Testis (tissue), 3 donors: ENCODE measurements around the gene ATP10B. TPM values are rescaled to one million over a fixed set of nuclear protein-coding genes. Genes with fewer than 3 reads are reported as not detected.
"Not testable (repeated sequence)": the region's sequence is repeated elsewhere in the genome, so short reads cannot be mapped to it uniquely, and the experiment has no call there.

Source experiments
- DNase-seq: peaks from one replicate; pipeline ENCODE4 v3.0.0-alpha.2; 2019
- H3K27ac ChIP-seq, 2 donors: fragments of 200-600 bp; sonication (generic); one replicate each; pipeline ENCODE4 v1.5.1; 2019
- H3K27me3 ChIP-seq: fragments of 200-600 bp; sonication (generic); one replicate; pipeline ENCODE4 v1.5.1; 2019
- H3K36me3 ChIP-seq: fragments of 200-600 bp; sonication (generic); one replicate; pipeline ENCODE4 v1.5.1; 2017; ENCODE audit warnings: low read depth; ENCODE audit errors: missing control alignments
- H3K4me1 ChIP-seq: fragments of 200-600 bp; sonication (generic); one replicate; pipeline ENCODE4 v1.5.1; 2019
- H3K4me3 ChIP-seq, 2 donors: fragments of 200-600 bp; sonication (generic); one replicate each; pipeline ENCODE4 v1.5.1; 2017 to 2019
- H3K9me3 ChIP-seq: fragments of 200-600 bp; sonication (generic); one replicate; pipeline ENCODE4 v1.5.1; 2017
- POLR2A ChIP-seq: fragments of 450-650 bp; IDR thresholded peaks from one replicate; pipeline ENCODE4 v1.6.1; 2017; ENCODE audit warnings: antibody characterized with exemption, mild to moderate bottlenecking, moderate library complexity
- WGBS, 2 donors: methylation state at CpG; one replicate each; pipeline ENCODE4 v1.1.5; 2018; 5-methylcytosine and 5-hydroxymethylcytosine counted together
- intact Hi-C: fragments of 100-400 bp; cut with DNase I; formaldehyde crosslinking; loops from one replicate; pipeline ENCODE4 v1.15.1; 2023; ENCODE audit warnings: low total_unique reads
- polyA plus RNA-seq: library from polyadenylated mRNA; stranded (reverse); fragments of 350-450 nt; fragmentation: Illumina TruSeq; extraction: RNeasy Lipid Tissue Mini Kit (QIAGEN cat#74804); gene quantifications from one replicate; pipeline ENCODE4 v1.2.3, GENCODE V29; 2014; ENCODE audit warnings: low read depth, low replicate concordance; ENCODE audit not compliant: insufficient read depth
- total RNA-seq, 2 donors: library from RNA; depleted of rRNA; stranded (reverse); fragments of >200 nt; gene quantifications; one replicate each; pipeline ENCODE4 v1.2.3, GENCODE V29; 2016
- TF ChIP-seq, protein P1 (sequence below), 3 experiments: fragments of 450-650 bp in 2 of 3; fragments of 200-600 bp in 1 of 3; sonication (generic) in 1 of 3; IDR thresholded peaks; one replicate each; pipeline ENCODE4 v1.5.1; 2016 to 2019; ENCODE audit warnings: antibody characterized with exemption in 3 of 3, mild to moderate bottlenecking in 2 of 3, moderate library complexity in 1 of 3

ATP10B gene
- total and polyA plus RNA-seq, 3 donors from 2014 or later, result 0.63 to 2.0 (median 1.9) TPM

DNA sequence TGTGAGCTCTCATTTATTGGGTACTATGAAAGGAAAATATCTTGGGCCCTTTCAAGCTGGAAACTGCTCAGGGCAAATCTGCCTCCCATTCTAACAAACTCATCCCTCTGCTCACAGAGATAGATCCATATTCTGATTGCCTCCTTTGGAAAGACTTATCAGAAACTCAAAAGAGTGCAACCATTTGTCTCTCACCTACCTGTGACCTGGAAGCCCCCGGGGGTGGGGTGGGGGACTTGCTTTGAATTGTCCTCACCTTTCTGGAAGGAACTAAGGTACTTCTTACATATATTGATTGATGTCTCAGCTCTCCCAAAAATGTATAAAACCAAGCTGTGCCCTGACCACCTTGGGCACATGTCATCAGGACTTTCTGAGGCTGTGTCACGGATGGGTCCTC lies 125.3 kb downstream of the ATP10B start:
- TF ChIP-seq, protein P1, sequence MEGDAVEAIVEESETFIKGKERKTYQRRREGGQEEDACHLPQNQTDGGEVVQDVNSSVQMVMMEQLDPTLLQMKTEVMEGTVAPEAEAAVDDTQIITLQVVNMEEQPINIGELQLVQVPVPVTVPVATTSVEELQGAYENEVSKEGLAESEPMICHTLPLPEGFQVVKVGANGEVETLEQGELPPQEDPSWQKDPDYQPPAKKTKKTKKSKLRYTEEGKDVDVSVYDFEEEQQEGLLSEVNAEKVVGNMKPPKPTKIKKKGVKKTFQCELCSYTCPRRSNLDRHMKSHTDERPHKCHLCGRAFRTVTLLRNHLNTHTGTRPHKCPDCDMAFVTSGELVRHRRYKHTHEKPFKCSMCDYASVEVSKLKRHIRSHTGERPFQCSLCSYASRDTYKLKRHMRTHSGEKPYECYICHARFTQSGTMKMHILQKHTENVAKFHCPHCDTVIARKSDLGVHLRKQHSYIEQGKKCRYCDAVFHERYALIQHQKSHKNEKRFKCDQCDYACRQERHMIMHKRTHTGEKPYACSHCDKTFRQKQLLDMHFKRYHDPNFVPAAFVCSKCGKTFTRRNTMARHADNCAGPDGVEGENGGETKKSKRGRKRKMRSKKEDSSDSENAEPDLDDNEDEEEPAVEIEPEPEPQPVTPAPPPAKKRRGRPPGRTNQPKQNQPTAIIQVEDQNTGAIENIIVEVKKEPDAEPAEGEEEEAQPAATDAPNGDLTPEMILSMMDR (IDR thresholded peaks at IDR 0.05), result no peak
- no peak for TF ChIP-seq POLR2A
- no peak overlapping the region for H3K4me3 ChIP-seq
- H3K27me3 ChIP-seq, result no peaks in the 10 kb centered on the region
- no peaks in the 10 kb centered on the region for H3K36me3 ChIP-seq
- H3K27ac ChIP-seq, result no peak overlapping the region
- H3K9me3 ChIP-seq, result no peaks in the 10 kb centered on the region
- DNase-seq, result no peak
- intact Hi-C loops, result no loop called here
- WGBS, 2 donors, result 62 to 66% methylated on average over 2 of the region's 2 CpGs
- H3K4me1 ChIP-seq, result no peaks in the 10 kb centered on the region

DNA sequence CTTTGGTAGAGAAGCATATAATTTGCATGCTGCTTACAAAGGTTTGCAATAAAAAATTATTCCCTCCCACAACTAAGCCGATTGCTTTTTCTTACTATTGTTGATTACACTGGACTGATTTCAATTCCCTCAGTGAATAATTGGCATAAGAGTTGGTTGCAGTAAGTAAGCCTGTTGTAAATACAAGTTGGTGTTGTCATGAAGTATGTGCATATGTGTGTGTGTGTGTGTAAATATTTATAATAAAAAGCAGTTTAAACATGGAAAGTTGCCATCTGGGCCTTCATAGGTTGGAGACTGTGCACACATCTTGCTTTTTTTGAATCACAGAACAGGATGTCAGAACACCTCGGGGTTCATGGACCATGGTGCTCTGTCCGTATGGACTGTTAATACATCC lies 131.2 kb downstream of the ATP10B start:
- no peak overlapping the region for H3K27ac ChIP-seq
- H3K9me3 ChIP-seq, result no peaks in the 10 kb centered on the region
- H3K36me3 ChIP-seq, result no peaks in the 10 kb centered on the region
- TF ChIP-seq, protein P1 (IDR thresholded peaks at IDR 0.05), result no peak
- no peak for TF ChIP-seq POLR2A
- DNase-seq, result no peak
- intact Hi-C loops, result no loop called here
- H3K4me3 ChIP-seq, result no peak overlapping the region
- H3K4me1 ChIP-seq, result no peaks in the 10 kb centered on the region
- WGBS, 2 donors, result 79 to 87% methylated on average over 3 of the region's 3 CpGs
- no peaks in the 10 kb centered on the region for H3K27me3 ChIP-seq

DNA sequence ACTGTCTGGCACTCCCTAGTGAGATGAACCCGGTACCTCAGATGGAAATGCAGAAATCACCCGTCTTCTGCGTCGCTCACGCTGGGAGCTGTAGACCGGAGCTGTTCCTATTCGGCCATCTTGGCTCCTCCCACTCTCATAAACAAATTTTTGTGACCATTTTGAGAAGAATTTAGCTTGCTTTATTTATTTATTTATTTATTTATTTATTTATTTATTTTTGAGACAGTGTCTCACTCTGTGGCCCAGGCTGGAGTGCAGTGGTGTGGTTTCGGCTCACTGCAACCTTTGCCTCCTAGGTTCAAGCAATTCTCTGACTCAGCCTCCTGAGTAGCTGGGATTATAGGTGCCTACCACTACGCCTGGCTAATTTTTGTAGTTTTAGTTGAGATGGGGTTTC lies 136.5 kb downstream of the ATP10B start:
- H3K4me3 ChIP-seq, DNase-seq, H3K36me3 ChIP-seq, H3K4me1 ChIP-seq, H3K9me3 ChIP-seq, intact Hi-C loops, H3K27ac ChIP-seq, H3K27me3 ChIP-seq: not testable (repeated sequence)
- WGBS, 2 donors, result 89 to 97% methylated on average over 9 of the region's 9 CpGs

DNA sequence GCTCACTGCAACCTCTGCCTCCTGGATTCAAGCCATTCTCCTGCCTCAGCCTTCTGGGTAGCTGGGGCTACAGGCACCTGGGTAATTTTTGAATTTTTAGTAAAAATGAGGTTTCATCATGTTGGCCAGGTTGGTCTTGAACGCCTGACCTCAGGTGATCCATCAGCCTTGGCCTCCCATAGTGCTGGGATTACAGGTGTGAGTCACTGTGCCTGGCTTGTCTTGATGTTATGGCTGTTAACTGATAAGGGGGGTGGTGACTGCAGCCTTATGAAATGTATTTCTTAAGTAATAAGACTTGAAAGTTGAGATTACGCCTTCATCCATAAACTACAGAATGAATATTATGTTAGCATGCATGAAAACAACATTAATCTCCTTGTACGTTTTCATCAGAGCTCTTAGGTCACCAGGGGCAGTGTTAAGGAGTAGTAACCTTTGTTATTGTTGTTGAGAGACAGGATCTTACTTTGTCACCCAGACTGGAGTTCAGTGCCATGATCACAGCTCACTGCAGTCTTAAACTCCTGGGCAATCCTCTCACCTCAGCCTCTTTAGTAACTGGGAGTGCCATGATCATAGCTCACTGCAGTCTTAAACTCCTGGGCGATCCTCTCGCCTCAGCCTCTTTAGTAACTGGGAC lies 148.3 kb downstream of the ATP10B start:
- H3K27me3 ChIP-seq, result no peaks in the 10 kb centered on the region
- TF ChIP-seq, protein P1 (IDR thresholded peaks at IDR 0.05), result no peak
- no peak for TF ChIP-seq POLR2A
- intact Hi-C loops, result no loop called here
- no peaks in the 10 kb centered on the region for H3K4me1 ChIP-seq
- H3K36me3 ChIP-seq, result no peaks in the 10 kb centered on the region
- 87 to 91% methylated on average over 5 of the region's 5 CpGs for WGBS, 2 donors
- no peak overlapping the region for H3K4me3 ChIP-seq
- H3K27ac ChIP-seq, result no peak overlapping the region
- no peaks in the 10 kb centered on the region for H3K9me3 ChIP-seq
- no peak for DNase-seq

DNA sequence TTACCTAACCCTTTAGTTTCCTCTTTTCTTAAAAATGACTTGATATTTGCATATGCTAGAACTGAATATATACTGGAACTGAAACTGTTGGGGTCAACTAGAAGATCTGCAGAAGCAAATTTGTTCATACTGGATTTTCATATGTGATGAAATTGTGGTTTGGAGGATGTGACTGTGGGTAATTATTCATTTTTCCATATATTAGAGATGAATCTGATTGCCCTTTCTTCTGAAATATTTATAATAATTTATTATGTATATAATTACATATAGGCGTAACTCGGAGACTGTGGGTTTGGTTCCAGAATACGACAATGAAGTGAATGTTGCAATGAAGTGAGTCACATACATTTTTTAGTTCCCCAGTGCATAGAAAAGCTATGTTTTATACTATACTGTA lies 149.1 kb downstream of the ATP10B start:
- H3K27ac ChIP-seq, result no peak overlapping the region
- no peak for DNase-seq
- H3K4me1 ChIP-seq, result no peaks in the 10 kb centered on the region
- 93 to 95% methylated on average over 3 of the region's 3 CpGs for WGBS, 2 donors
- H3K4me3 ChIP-seq, result no peak overlapping the region
- no peaks in the 10 kb centered on the region for H3K27me3 ChIP-seq
- no peaks in the 10 kb centered on the region for H3K9me3 ChIP-seq
- TF ChIP-seq, protein P1 (IDR thresholded peaks at IDR 0.05), result no peak
- TF ChIP-seq POLR2A, result no peak
- H3K36me3 ChIP-seq, result no peaks in the 10 kb centered on the region
- intact Hi-C loops, result no loop called here
